ENCODE measurements around the gene CEP63. TPM values are rescaled to one million over a fixed set of nuclear protein-coding genes. Genes with fewer than 3 reads are reported as not detected.

Gene CEP63
- total and polyA plus RNA-seq, 2 experiments from 2014 or later: 15.1 to 53.9 TPM

GRCh38 chr3:134579141-134579665, 93.3 kb downstream of the CEP63 start:
- no peak for DNase-seq (ENCODE audit: low spot score)
- Mint-ChIP-seq H3K27me3 (ENCODE audit: insufficient read depth, low read depth, poor library complexity) (peaks cover 1% of the 10 kb centered on the region), H3K9me3 (peaks cover 19% of the 10 kb centered on the region; the same call in 2 of the 3 replicates), H3K27ac (no peak overlapping the region), H3K4me3 (no peak overlapping the region), H3K4me1 (peaks cover 4% of the 10 kb centered on the region; the same call in 1 of the 3 replicates), H3K36me3 (ENCODE audit: low read depth) (no peaks in the 10 kb centered on the region)
- Histone ChIP-seq H4K20me1 (replicated peaks; ENCODE audit: insufficient read depth) (no peaks in the 10 kb centered on the region), H3K4me1 (ENCODE audit: insufficient read depth) (no peaks in the 10 kb centered on the region; the same call in 1 of the 2 replicates), H3F3A (replicated peaks; ENCODE audit: low read depth) (no peaks in the 10 kb centered on the region), H3K4me2 (no peak overlapping the region), H3K4me3 (no peak overlapping the region), H3K79me2 (replicated peaks; ENCODE audit: insufficient read depth) (no peaks in the 10 kb centered on the region), H3K36me3 (ENCODE audit: insufficient read depth) (no peaks in the 10 kb centered on the region), H3K9me2 (ENCODE audit: insufficient read depth) (no peaks in the 10 kb centered on the region), H2AFZ (no peak overlapping the region), H3K27me3 (ENCODE audit: insufficient read depth) (no peaks in the 10 kb centered on the region), H3K27ac (ENCODE audit: low read depth) (no peak overlapping the region)
- ATAC-seq: no peak
- TF ChIP-seq CREB1 (CRISPR knock-in tag; IDR thresholded peaks at IDR 0.05; ENCODE audit: low read depth): no peak
- TF ChIP-seq NANOG (IDR thresholded peaks at IDR 0.05; ENCODE audit: borderline replicate concordance): no peak
- no peak for TF ChIP-seq ZNF331 (CRISPR knock-in tag; IDR thresholded peaks at IDR 0.05; ENCODE audit: low read depth)
- TF ChIP-seq JUNB (IDR thresholded peaks at IDR 0.05; ENCODE audit: unreplicated experiment): no peak
- no peak for TF ChIP-seq STAT1 (IDR thresholded peaks at IDR 0.05; ENCODE audit: unreplicated experiment)
- TF ChIP-seq CTCF (conservative IDR thresholded peaks at IDR 0.05; ENCODE audit: low read depth in 2 of 2): no peak
- no peak for TF ChIP-seq ETS1 (IDR thresholded peaks at IDR 0.05)
- no peak for TF ChIP-seq EZH2 (IDR thresholded peaks at IDR 0.05; ENCODE audit: low read depth, unreplicated experiment)
- no peak for TF ChIP-seq EZH2phosphoT487 (IDR thresholded peaks at IDR 0.05; ENCODE audit: unreplicated experiment)
- TF ChIP-seq ZNF462 (CRISPR knock-in tag; IDR thresholded peaks at IDR 0.05): no peak
- no peak for TF ChIP-seq ZNF114 (CRISPR knock-in tag; IDR thresholded peaks at IDR 0.05)
- TF ChIP-seq REST (IDR thresholded peaks at IDR 0.05; ENCODE audit: unreplicated experiment): no peak
- TF ChIP-seq POLR2AphosphoS5 (IDR thresholded peaks at IDR 0.05; ENCODE audit: low read depth): no peak
